Measurements from ENCODE around the gene TMEM256.

Gene TMEM256

DNA sequence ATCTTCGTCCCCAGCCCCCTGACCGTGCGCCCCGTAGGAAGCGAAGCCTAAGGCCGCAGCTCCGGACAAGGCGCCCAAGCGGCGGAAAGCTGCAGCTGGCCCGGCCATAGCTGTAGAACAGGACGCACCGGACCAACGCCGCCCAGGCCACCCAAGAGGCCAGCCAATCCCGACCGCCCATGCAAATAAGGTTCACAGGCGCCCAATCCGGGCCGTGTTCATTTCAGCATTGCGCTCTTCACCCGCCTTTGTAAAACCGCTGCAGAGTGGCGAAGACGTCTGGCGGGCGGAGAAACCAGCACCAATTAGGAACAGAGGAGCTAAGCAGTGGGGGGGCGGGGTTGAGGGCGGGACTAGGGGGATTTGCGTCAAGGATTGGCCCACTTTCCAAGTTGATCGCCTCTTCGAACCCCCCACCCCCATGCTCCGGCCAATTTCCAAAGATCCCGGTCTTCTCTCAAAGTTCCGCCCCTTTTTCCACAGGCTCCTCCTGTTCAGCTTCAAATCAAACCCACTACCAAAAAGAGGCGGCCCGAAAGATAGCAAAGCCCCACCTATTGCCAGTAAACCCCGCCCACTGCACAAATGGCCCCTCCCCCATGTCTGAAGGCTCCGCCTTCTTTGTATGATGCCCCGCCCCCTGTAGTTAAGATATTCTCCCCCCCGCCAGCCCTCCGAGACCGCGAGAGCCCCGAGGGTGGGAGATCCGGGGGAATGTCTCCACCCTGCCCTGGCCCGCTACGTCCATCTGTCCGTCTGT is at the start of gene TMEM256:
TSS of gene TMEM256 (minus strand) at position 121 of the 760 bp plus-strand sequence. CDS start at position 108, 13 bp downstream.
- DNase-seq (ENCODE audit: low spot score), result peak; percentile 97

DNA sequence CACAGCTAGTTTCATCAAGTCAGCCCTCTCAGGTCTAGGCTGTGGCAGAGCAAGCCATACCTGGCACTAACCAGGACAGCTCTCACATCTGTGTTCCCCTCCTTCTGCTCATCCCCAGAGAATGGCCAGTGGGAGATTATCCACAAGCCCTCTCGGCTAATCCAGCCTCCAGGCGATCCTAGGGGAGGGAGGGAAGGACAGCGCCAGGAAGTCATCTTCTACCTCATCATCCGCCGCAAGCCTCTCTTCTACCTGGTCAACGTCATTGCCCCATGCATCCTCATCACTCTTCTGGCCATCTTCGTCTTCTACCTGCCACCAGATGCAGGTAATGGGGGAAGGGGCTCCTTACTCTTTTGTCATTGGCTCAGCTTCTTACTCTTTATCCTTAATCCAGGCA is 44.6 kb upstream of the TMEM256 start:
- no peak for DNase-seq (ENCODE audit: low spot score)

DNA sequence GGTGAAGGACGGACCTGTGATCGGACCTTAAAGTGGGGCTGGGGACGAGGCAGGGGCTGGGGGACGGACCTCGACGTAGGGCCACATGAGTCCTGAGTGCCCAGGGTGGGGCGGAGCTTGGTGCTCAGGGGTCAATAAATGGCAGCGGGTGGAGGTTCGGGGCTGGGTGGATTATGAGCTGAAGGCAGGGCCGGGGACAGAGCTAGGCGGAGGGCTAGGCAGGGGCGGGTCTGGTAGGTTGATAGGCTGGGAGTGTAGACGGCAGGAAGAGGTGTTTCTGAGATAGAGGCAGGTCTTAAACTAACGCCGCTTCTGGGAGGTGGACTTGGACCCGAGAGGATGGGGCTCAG is 41.7 kb upstream of the TMEM256 start:
- peak; percentile 30 for DNase-seq (ENCODE audit: low spot score)

DNA sequence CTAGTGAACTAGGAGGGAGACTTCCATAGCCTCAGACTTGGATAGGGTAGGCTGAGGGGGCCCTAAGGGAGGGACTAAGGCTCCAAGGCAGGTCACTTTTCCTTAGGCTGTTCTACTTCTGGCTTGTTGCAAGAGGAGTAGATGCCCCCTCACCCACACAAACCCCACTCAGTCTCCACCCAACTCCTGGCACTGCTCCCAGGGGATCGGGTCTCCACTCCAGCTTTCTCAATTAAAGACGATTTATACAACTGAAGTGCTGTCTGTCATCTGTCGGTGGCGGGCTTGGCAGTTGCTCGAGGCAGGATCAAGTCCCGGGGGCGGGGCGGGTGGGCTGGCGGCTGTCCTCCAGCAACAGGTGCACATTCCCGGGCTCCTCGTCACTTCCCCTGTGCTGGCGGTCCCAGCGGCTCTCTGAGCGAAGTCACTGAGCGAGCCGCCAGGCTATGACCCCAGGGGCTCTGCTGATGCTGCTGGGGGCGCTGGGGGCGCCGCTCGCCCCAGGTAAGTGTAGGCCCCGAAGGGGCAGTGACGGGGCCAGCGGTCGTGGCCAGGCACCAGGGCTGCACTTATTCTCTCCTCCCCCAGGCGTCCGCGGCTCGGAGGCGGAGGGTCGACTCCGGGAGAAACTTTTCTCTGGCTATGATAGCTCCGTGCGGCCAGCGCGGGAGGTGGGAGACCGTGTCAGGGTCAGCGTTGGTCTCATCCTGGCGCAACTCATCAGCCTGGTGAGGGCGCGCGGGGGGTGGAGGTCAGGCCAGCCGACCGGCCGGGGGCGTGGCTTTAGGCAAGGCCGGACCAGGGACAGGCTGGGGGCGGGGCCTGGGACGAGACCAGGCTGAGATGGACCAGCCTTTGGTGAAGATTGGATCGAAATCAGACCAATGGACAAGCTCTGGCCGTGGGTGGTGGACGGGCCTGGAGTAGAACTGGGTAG is 41.1 kb upstream of the TMEM256 start, which contains the start of gene CHRNB1:
TSS of gene CHRNB1 (plus strand) at position 380 of the 937 bp plus-strand sequence. CDS start at position 447, 67 bp downstream.
- no peak for DNase-seq (ENCODE audit: low spot score)

DNA sequence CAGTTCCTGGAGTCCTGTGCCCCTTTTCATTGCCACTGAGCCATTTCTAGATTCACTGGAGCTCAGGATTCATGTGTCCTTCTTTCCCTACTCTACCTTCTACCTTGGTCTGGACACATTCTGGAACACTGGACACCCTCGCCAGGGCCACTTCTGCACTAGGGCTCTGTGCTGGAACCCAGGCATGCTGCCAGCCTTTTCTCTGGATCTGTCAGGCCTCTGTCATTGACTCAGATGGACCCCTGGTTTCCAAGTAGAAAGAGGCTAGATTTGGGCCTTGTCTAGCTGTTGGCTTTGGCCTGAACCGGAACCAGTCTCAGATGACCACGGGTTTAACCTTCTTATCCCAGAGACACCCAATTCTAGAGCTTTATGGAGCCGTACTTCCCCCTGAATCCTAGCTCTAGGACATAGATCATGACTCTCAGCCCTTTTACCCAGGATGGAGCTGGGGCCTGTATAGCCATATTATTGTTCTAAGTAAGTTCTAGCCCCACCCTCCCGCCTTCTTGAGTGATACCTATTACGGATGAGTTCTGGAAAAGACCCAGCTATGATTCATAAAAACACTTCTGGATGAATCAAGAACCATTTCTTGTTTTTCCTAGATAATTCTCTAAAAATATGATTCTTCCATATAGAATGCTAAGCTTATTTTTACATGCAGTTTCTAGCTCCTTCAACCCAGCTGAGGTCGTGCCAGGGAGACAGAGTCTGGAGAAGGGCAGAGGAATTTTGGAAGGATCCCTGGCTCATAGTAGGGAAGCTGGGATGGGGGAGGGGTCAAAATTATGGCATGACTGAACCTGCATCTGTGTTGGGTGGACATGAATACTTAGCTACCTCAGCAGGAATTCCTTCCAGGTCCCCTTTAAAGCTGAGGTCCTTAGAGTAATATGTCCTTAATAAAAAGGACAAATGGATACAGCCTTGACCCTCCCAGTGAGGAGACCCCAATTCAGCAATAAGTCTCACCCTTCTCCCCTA is 39.9 kb upstream of the TMEM256 start:
- no peak for DNase-seq (ENCODE audit: low spot score)

DNA sequence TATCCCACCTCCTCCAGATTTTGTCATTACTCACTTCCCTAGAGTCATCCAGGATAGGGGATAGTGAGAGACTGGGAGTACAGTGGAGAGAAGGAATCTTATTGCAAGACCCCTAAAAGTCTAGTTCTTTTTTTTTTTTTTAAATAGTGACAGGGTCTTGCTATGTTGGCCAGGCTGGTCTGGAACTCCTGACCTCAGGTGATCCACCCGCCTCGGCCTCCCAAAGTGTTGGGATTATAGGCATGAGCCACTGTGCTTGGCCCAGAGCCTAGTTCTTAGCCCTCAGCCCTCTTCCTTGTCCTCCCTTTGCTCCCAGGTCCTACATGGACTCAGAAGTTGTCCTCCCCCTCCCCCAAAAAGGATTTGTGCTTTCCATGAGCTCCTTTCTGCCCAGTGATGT is 38.2 kb upstream of the TMEM256 start:
- no peak for DNase-seq (ENCODE audit: low spot score)

DNA sequence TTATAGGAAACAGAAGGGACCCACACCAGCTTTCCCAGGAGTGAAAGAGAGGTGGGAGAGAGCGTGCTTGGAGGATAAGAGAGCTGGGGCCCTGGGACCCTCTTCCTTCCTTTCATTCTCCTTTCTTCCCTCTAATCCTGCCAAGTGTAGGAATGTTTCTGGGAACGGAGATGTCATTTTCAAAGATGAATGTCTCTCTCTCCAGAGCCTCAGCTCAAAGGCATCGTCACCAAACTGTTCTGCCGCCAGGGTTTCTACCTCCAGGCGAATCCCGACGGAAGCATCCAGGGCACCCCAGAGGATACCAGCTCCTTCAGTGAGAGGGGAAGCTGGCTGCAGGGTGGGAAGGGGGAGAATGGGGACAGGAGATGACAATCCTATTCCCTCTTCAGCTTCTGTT is 37.4 kb upstream of the TMEM256 start:
- DNase-seq (ENCODE audit: low spot score), result no peak

DNA sequence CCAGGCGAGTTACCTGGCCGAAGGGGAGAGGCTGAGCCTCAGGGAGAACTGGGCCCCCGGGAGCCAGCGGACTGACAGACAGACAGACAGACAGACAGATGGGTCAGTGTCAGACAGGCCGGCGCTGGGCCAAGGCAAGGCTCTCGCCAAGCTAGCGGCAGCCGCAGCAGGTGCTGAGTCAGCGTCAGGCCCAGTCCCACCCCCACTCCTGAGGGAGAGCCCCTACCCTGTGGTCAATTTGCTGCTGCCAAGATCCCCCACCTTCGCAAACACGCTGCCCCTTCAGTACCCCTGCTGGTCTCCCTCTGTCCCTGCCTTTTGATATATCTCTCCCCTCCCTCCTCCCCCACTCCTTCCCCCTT is 36.9 kb upstream of the TMEM256 start:
- DNase-seq (ENCODE audit: low spot score), result no peak

DNA sequence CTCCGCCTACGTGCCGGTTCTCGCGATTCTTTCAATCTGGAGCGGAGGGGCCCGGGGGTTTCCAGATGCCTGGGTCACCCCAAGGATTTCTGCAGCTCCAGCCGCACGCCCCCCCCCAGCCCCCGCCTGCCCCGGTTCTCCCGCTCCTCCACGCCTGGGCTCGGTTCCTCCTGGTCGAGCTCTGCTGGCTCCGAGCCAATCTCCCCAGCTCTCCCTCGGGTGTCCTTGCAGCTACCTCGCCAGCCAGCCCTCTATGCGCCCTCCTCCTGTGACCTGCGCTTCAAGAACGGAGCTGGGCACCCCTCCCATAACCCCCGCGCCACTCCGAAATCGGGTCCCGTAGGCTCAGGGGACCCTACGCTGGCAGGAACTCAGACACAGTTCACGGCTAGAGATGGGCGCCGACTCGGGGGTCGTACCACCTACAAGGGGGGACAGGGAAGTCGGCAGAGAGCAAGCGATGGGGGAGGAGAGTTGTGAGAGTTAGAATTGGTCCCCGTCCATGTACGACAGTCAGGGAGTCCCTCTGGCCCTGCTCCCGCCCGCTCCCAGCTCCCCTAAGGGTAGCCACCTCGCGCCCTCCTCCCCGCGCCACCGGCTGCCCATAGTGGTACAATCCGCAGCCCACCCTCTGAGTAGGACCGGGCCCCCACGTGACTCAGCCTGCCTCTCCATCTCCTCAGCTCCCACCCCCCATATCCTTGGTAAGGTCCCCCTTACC is 36.4 kb upstream of the TMEM256 start:
- no peak for DNase-seq (ENCODE audit: low spot score)

DNA sequence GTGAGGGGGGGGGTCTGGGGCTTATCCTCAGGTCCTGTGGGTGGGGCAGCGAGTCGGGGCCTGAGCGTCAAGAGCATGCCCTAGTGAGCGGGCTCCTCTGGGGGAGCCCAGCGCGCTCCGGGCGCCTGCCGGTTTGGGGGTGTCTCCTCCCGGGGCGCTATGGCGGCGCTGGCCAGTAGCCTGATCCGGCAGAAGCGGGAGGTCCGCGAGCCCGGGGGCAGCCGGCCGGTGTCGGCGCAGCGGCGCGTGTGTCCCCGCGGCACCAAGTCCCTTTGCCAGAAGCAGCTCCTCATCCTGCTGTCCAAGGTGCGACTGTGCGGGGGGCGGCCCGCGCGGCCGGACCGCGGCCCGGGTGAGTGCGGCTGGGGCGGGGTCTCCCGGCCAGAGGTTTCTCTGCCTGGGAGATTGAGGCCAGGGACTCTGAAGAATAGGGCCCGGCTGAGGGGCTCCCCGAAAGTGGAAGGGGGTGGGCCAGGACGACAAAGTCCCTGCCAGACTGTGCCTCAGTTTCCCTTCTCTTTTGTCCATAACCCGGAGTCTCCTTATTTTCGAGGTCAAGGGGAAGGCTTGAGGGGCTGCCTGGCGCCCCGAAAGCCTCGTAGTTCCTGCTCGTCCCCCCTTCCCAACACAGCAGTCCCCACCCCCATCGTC is 35.7 kb upstream of the TMEM256 start, which contains the start of gene FGF11:
TSS of gene FGF11 (plus strand) at position 51 of the 651 bp plus-strand sequence. CDS start at position 160, 109 bp downstream.
- DNase-seq (ENCODE audit: low spot score), result no peak

DNA sequence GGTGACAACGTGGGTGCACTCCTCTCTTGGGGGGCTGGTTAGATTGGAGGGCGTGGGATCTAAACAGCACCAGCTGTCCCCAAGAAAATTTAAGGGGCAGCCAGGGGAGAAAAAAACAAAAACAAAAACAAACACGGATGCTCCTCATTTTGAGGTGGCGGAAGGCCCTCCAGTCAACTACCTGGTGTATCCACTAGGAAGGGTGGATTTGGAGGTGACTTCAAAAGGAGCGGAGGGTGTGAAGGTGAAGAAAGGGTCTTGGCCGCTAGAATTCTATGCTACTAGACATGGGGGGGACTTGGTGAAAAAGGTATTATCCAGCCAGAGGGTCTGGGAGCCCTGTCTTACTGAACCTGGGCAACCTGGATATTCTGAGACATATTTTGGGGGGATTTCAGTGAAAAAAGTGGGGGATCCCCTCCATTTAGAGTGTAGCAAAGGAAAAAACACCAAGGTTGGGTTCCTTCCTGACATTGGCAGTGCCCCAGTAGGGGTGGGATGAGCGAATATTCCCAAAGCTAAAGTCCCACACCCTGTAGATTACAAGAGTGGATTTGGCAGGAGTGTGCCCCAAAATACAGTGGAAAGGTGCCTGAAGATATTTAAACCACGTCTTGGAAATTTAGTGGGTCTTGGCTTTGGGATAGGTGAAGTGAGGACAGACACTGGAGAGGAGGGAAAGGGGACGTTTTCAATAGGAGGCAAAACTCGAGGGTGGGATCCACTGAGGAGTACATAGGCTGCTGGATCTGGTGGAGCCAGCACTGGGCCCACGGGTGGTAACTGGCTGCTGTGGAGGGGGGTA is 35.0 kb upstream of the TMEM256 start:
- no peak for DNase-seq (ENCODE audit: low spot score)

DNA sequence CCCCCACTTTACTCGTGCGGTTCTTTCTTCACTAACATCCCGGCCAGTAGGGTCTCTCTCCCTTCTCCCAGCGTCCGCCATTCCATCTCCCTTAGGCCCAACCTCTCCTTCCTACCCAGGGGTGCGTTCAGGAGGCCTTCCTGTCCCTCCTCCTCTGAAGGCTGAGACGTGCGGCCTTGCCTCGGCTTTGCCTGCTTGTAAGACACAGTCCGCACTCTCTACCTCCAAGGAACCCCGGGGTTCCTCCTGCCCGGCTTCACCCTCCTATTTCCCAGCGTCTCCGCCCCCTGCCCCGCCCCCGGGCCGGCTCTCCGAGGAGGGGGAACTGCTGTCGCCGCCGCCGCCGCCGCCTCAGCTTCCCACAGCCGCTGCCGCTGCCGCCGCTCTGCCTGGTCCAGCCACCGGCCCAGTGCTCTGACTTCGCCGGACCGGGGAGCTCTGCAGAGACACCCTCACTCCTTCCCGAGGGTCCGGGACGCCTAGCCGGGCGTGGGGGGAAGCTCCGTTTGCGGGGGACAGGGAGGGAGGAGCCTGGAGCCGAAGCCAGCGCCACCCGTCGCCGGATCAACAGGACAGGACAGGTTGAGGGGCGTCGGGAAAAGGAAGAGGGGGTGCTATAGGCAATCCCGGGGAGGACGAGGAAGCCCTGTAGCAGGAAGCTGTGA is 34.2 kb upstream of the TMEM256 start:
- peak; percentile 36 for DNase-seq (ENCODE audit: low spot score)

DNA sequence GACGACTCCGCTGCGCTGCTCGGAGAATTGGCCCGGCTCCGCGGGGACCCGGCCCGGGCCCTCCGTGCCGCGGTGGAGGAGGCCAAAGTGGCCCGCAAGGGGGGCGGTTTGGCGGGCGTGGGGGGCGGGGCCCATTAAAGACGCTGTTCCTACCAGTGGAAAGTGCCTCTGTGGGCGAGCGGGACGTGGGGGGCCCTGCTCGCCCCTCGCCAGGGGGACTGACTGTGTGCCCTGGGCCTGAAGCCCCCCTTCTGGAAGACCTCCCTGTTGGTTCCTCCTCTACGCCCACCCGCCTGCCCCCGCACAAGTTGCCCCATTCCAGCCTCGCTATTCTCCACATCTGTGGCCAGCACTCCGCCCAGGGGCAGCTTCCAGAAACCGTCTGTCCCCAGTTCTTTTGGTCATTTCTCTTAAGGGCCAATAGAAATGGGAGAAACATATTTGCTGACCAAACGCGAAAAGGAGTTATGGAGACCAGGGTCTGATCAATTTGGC is 33.5 kb upstream of the TMEM256 start:
- no peak for DNase-seq (ENCODE audit: low spot score)

DNA sequence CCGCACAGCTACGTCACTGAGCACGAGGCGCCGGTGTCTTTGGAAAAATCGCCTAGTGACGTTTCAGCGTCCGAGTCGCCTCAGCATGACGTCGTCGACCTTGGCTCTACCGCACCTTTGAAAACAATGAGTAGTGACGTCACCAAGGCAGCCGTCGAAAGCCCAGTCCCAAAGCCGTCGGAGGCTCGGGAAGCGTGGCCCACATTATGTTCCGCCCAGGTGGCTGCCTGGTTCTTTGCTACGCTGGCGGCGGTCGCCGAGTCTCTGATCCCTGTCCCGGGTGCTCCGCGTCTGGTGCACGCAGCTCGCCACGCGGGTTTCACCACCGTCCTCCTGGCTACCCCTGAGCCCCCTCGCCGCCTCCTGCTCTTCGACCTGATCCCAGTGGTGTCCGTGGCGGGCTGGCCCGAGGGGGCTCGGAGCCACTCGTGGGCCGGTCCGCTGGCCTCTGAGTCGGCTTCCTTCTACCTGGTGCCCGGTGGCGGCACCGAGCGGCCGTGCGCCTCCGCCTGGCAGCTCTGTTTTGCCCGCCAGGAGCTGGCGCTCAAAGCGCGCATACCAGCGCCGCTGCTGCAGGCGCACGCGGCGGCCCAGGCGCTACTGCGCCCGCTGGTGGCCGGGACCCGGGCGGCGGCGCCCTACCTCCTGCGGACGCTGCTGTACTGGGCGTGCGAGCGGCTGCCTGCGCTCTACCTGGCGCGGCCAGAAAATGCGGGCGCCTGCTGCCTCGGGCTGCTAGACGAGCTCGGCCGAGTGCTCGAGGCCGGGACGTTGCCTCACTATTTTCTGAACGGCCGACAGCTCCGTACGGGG is 32.9 kb upstream of the TMEM256 start:
- DNase-seq (ENCODE audit: low spot score), result peak; percentile 80

DNA sequence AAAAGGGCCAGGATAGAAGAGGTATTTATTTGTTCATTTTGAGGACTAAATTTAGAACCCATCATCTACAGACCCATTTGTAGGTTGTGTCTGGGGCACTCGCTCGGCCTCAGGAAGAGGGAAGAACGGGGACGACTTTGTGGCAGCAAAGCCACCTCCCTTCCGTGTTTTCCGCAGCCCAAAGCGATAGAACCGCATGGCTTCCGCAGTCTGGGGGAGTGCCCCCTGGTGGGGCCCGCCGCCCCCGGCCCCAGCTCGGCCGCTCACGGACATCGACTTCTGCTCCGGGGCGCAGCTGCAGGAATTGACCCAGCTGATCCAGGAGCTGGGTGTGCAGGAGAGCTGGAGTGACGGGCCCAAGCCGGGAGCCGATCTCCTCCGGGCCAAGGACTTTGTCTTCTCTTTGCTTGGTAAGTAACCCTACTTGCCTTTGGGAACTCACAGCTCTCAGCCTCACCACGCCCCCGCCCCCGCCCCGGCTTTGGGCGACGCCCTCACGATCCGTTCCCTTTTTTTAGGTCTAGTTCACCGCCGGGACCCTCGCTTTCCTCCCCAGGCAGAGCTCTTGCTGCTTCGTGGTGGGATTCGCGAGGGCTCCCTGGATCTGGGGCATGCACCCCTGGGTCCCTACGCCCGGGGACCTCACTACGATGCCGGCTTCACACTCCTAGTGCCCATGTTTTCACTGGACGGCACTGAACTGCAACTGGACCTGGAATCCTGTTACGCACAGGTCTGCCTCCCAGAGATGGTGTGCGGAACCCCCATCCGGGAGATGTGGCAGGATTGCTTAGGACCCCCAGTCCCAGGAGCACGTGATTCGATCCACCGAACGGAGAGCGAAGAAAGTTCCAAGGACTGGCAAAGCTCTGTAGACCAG is 32.0 kb upstream of the TMEM256 start:
- peak; percentile 59 for DNase-seq (ENCODE audit: low spot score)

DNA sequence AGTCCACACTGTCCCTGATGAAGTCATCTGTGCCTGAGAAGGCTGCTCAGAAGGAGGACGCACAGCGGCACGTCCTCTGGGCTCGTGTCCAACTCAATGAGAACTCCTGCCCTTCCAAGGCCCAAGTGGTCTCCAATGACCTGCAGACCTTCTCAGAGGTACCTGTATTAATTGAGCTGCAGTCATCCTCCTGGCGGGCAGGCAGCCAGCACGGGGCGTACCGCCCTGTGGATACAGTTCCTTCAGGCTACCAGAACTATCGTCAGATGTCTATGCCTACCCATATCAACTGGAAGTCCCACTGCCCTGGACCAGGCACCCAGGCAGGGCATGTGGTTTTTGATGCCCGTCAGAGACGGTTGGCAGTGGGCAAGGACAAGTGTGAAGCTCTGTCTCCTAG is 28.4 kb upstream of the TMEM256 start:
- DNase-seq (ENCODE audit: low spot score), result no peak

DNA sequence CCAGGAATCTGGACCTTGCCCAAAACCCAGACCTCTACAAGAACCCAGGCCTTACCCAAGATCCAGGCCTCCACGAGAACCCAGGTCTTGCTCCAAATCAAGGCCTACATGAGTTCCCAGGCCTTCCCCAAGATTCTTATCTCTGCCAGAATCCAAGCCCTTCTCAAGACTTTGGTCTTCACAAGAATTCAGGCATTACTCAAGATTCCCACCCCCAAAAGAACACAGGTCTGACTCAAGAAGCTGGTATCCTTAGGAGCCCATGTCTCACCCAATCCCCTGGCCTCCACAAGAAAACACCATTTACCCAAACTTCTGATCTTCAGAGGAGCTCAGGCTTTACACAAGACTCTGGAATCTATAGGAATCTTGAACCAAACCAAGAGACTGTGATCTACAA is 27.3 kb upstream of the TMEM256 start:
- DNase-seq (ENCODE audit: low spot score), result no peak
